HepG2 (cell line): Measurements from ENCODE around the gene GSPT1. TPM values are rescaled to one million over a fixed set of nuclear protein-coding genes. Genes with fewer than 3 reads are reported as not detected.

Source experiments
- ATRX ChIP-seq: sonication (generic); formaldehyde crosslinking; IDR thresholded peaks from 2 replicates; pipeline ENCODE4 v1.4.0; 2020; ENCODE audit warnings: missing genetic modification reagents, borderline replicate concordance
- CCDC6 ChIP-seq: sonication (generic); formaldehyde crosslinking; IDR thresholded peaks from 2 replicates; pipeline ENCODE4 v1.8.1; 2022; ENCODE audit warnings: mild to moderate bottlenecking, missing genetic modification reagents, moderate library complexity
- ELF1 ChIP-seq: sonication (generic); formaldehyde crosslinking; IDR thresholded peaks from 2 replicates; pipeline ENCODE4 v1.4.0; 2020; ENCODE audit warnings: missing genetic modification reagents
- FOXA3 ChIP-seq: IDR thresholded peaks from 2 replicates; pipeline ENCODE4 v1.6.1; 2016; ENCODE audit warnings: missing genetic modification reagents, missing compliant biosample characterization
- KDM6A ChIP-seq: IDR thresholded peaks from 2 replicates; pipeline ENCODE4 v1.6.1; 2016; ENCODE audit warnings: low read depth
- MAFF ChIP-seq: IDR thresholded peaks from 2 replicates; pipeline ENCODE4 v1.6.1; 2011; ENCODE audit warnings: low read depth, low read length, improper control_type of control experiment
- NCOR1 ChIP-seq: fragments of 200-600 bp; sonication (generic); IDR thresholded peaks from 2 replicates; pipeline ENCODE4 v1.7.0; 2017; ENCODE audit warnings: antibody characterized with exemption, low read length, borderline replicate concordance
- ONECUT2 ChIP-seq: sonication (generic); formaldehyde crosslinking; IDR thresholded peaks from 2 replicates; pipeline ENCODE4 v1.4.0; 2020; ENCODE audit warnings: missing genetic modification reagents
- RXRA ChIP-seq: sonication (generic); formaldehyde crosslinking; IDR thresholded peaks from 2 replicates; pipeline ENCODE4 v1.5.1; 2020; ENCODE audit warnings: missing genetic modification reagents
- U2AF2 ChIP-seq: fragments of 200-400 bp; formaldehyde crosslinking; IDR thresholded peaks from 2 replicates; pipeline ENCODE4 v1.6.1; 2017; ENCODE audit warnings: low read depth, mild to moderate bottlenecking, low read length
- XBP1 ChIP-seq: sonication (generic); formaldehyde crosslinking; IDR thresholded peaks from 2 replicates; pipeline ENCODE4 v1.5.0; 2020; ENCODE audit warnings: missing genetic modification reagents
- ZFP41 ChIP-seq: sonication (generic); formaldehyde crosslinking; IDR thresholded peaks from 2 replicates; pipeline ENCODE4 v1.4.0; 2020; ENCODE audit warnings: mild to moderate bottlenecking, missing genetic modification reagents, borderline replicate concordance
- ZFX ChIP-seq: sonication (generic); formaldehyde crosslinking; IDR thresholded peaks from 2 replicates; pipeline ENCODE4 v1.4.0; 2020; ENCODE audit warnings: mild to moderate bottlenecking, low read depth, missing genetic modification reagents, moderate library complexity
- ZKSCAN8 ChIP-seq: IDR thresholded peaks from 2 replicates; pipeline ENCODE4 v1.6.1; 2016; ENCODE audit warnings: borderline replicate concordance, missing genetic modification reagents, missing compliant biosample characterization
- ZNF207 ChIP-seq: fragments of 450-650 bp; IDR thresholded peaks from 2 replicates; pipeline ENCODE4 v1.6.1; 2016; ENCODE audit warnings: antibody characterized with exemption, borderline replicate concordance
- ZNF234 ChIP-seq: sonication (generic); formaldehyde crosslinking; conservative IDR thresholded peaks from 2 replicates; pipeline ENCODE4 v1.5.1; 2020; ENCODE audit warnings: mild to moderate bottlenecking, missing genetic modification reagents
- ZNF644 ChIP-seq: IDR thresholded peaks from 2 replicates; pipeline ENCODE4 v1.6.1; 2016; ENCODE audit warnings: low read depth
- ZNF773 ChIP-seq: sonication (generic); formaldehyde crosslinking; IDR thresholded peaks from 2 replicates; pipeline ENCODE4 v1.4.0; 2020; ENCODE audit warnings: missing genetic modification reagents, borderline replicate concordance
- ZNF883 ChIP-seq: sonication (generic); formaldehyde crosslinking; IDR thresholded peaks from 2 replicates; pipeline ENCODE4 v1.5.1; 2020; ENCODE audit warnings: mild to moderate bottlenecking, missing genetic modification reagents; ENCODE audit errors: not compliant biosample characterization
- polyA plus RNA-seq, 8 experiments: library from polyadenylated mRNA; depleted of rRNA in 3 of 8; stranded (reverse) in 7 of 8; unstranded in 1 of 8; fragments of >200 nt; fragmentation: Illumina TruSeq in 4 of 8; extraction: Trizol in 4 of 8; gene quantifications; 2 replicates each; pipeline versions ENCODE4 v1.2.1 to v1.2.3, GENCODE V29; 2011 to 2016; ENCODE audit warnings: low read depth in 4 of 8, missing spikeins in 1 of 8, mixed read lengths in 1 of 8; ENCODE audit not compliant: insufficient read depth in 1 of 8
- total RNA-seq, 5 experiments: library from RNA; depleted of rRNA; stranded (reverse); fragments of >200 nt; fragmentation: Illumina TruSeq; extraction: Trizol; gene quantifications; 2 replicates each; pipeline ENCODE4 v1.2.3, GENCODE V29; 2016; ENCODE audit warnings: low read depth in 1 of 5
- TF ChIP-seq, protein P1 (sequence below): sonication (generic); formaldehyde crosslinking; IDR thresholded peaks from 2 replicates; pipeline ENCODE4 v1.8.0; 2022; ENCODE audit warnings: missing genetic modification reagents, mild to moderate bottlenecking, moderate library complexity, borderline replicate concordance
- TF ChIP-seq, protein P2 (sequence below): sonication (generic); formaldehyde crosslinking; IDR thresholded peaks from 2 replicates; pipeline ENCODE4 v1.4.0; 2020; ENCODE audit warnings: missing genetic modification reagents
- TF ChIP-seq, protein P3 (sequence below): sonication (generic); formaldehyde crosslinking; IDR thresholded peaks from 2 replicates; pipeline ENCODE4 v1.4.0; 2020; ENCODE audit warnings: missing genetic modification reagents

The GSPT1 gene
- total and polyA plus RNA-seq, 2 of the 13 experiments (the other 11 are each of a cell fraction or from before 2014, with no cell fraction given) = 120 to 316 TPM

DNA sequence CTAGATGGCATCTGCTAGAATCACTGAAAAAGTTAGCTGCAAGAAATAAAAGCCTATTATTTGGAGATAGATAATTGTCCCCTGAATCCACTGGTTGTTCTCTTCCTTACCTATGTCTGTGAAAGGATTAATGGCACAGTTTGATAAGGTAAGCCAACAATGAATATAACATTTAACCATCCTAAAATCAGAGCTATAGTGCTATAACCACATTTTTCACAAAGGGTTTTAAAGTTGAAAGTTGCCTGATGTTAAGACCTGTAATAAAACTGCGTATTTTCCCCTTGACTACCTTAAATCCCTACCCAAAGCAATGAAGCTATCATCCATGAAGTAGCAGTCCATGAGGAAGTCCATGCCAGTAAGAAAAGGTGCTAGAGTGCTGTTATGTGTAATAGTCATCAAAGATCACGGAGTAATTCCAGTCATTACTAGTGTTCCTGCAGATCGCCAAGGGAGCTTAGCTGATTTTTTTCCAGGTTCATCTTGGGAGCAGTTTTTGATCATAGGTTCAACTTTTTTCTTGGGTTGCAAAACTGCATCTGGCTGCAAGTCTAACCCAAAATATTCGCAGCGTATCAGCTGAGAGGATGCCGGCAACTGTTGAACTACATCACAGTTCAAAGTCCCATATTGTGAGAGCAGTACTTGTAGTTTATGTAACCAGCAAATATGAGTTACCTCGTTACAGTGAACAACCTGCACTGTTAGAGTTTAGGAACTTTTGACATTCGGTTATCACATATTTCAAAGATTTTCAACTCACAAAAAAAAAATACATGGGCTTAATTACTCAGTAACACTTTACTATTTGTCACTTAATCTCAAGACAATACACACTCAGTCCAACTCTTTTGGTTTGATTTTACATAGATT lies 46.2 kb downstream of the GSPT1 start (continued):
- TF ChIP-seq, protein P1, sequence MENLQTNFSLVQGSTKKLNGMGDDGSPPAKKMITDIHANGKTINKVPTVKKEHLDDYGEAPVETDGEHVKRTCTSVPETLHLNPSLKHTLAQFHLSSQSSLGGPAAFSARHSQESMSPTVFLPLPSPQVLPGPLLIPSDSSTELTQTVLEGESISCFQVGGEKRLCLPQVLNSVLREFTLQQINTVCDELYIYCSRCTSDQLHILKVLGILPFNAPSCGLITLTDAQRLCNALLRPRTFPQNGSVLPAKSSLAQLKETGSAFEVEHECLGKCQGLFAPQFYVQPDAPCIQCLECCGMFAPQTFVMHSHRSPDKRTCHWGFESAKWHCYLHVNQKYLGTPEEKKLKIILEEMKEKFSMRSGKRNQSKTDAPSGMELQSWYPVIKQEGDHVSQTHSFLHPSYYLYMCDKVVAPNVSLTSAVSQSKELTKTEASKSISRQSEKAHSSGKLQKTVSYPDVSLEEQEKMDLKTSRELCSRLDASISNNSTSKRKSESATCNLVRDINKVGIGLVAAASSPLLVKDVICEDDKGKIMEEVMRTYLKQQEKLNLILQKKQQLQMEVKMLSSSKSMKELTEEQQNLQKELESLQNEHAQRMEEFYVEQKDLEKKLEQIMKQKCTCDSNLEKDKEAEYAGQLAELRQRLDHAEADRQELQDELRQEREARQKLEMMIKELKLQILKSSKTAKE (CRISPR knock-in tag) = no peak
- TF ChIP-seq CCDC6 (CRISPR knock-in tag) = peak; percentile 56; the same call in 1 of the 2 replicates
- no peak for TF ChIP-seq ZNF234 (CRISPR knock-in tag)
- TF ChIP-seq ZKSCAN8 (CRISPR knock-in tag) = peak; percentile 57; the same call in 1 of the 2 replicates
- TF ChIP-seq ZFP41 (CRISPR knock-in tag) = no peak
- peak; percentile 25; the same call in 1 of the 2 replicates for TF ChIP-seq ZNF644 (CRISPR knock-in tag)
- no peak; the same call in 1 of the 2 replicates for TF ChIP-seq RXRA (CRISPR knock-in tag)
- peak; percentile 76 for TF ChIP-seq FOXA3 (CRISPR knock-in tag)
- no peak; the same call in 1 of the 2 replicates for TF ChIP-seq ONECUT2 (CRISPR knock-in tag)
- TF ChIP-seq MAFF = peak; percentile 23; the same call in 1 of the 2 replicates
- no peak for TF ChIP-seq ATRX (CRISPR knock-in tag)
- no peak for TF ChIP-seq ZNF883 (CRISPR knock-in tag)
- TF ChIP-seq KDM6A = no peak; the same call in 1 of the 2 replicates
- TF ChIP-seq ZNF207 = no peak
- peak; percentile 98; the same call in 1 of the 2 replicates for TF ChIP-seq NCOR1
- TF ChIP-seq, protein P2, sequence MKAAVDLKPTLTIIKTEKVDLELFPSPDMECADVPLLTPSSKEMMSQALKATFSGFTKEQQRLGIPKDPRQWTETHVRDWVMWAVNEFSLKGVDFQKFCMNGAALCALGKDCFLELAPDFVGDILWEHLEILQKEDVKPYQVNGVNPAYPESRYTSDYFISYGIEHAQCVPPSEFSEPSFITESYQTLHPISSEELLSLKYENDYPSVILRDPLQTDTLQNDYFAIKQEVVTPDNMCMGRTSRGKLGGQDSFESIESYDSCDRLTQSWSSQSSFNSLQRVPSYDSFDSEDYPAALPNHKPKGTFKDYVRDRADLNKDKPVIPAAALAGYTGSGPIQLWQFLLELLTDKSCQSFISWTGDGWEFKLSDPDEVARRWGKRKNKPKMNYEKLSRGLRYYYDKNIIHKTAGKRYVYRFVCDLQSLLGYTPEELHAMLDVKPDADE (CRISPR knock-in tag) = no peak
- TF ChIP-seq ZFX (CRISPR knock-in tag) = no peak
- TF ChIP-seq ZNF773 (CRISPR knock-in tag) = no peak
- no peak for TF ChIP-seq ELF1 (CRISPR knock-in tag)
- TF ChIP-seq, protein P3, sequence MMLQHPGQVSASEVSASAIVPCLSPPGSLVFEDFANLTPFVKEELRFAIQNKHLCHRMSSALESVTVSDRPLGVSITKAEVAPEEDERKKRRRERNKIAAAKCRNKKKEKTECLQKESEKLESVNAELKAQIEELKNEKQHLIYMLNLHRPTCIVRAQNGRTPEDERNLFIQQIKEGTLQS = no peak
- no peak for TF ChIP-seq U2AF2
- TF ChIP-seq XBP1 (CRISPR knock-in tag) = no peak
